Subcutaneous adipose tissue (tissue), 4 donors: ENCODE measurements around the gene RTKN2. TPM values are rescaled to one million over a fixed set of nuclear protein-coding genes. Genes with fewer than 3 reads are reported as not detected.

Experiments used
- CTCF ChIP-seq: fragments of 450-650 bp; IDR thresholded peaks from one replicate; pipeline ENCODE4 v1.5.1; 2016; ENCODE audit warnings: low read depth, mild to moderate bottlenecking, control low read depth, antibody characterized with exemption, moderate library complexity
- total RNA-seq, 4 donors: library from RNA; depleted of rRNA; stranded (reverse); fragments of >200 nt; gene quantifications; one replicate each; pipeline ENCODE4 v1.1.0, GENCODE V29; 2016

RTKN2 gene
- total RNA-seq, 4 donors from 2014 or later: 0.44 to 1.5 (median 0.71) TPM

GRCh38 chr10:62155054-62155680 is 113.5 kb downstream of the RTKN2 start:
- no peak for TF ChIP-seq CTCF

GRCh38 chr10:62154231-62154630 is 114.4 kb downstream of the RTKN2 start:
- TF ChIP-seq CTCF: no peak

DNA sequence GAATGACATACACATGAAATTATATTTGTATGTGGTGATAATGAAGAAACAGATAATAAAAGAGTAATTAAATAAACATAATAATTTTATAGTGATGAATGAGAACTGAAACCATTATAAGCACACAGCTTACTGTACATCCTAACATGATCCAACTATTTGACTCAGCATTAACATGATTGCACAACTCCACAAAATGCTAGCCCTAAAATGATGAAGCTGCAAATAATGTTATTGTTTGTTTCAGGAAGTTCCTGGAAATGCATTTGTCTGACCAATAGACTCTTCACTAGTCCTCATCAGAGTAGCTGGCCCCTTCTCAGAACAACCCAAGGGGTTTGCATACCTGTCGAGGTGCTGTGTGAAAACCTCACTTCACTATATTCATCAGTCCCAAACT is 115.5 kb downstream of the RTKN2 start:
- TF ChIP-seq CTCF: no peak

GRCh38 chr10:62149621-62150020 is 119.0 kb downstream of the RTKN2 start:
- no peak for TF ChIP-seq CTCF

- no peak for TF ChIP-seq CTCF
Observed at GRCh38 chr10:62148155-62148554, 120.5 kb downstream of the RTKN2 start.

DNA sequence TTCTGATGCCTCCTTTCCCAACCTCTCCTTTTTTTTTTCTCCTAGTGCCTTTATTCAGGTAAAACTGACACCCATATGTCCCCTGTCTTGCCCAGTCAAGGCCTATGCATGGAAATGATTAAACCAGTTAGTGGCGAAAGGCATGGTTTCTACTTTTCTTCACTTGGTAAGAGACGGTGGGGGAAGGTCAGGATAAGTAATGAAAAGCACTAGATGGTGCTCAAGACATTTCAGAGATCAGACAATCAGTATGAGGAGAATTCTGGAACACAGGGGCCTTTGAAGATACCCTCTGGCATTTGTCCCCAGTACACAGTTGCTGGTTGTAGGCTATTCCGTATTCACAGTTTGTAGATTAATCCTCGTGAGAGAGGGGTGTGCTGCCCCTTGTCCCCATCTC is 121.2 kb downstream of the RTKN2 start:
- no peak for TF ChIP-seq CTCF

- TF ChIP-seq CTCF: no peak
Observed at GRCh38 chr10:62136931-62137330, 131.7 kb downstream of the RTKN2 start.
